Measurements from ENCODE around the gene PNPLA7. TPM values are rescaled to one million over a fixed set of nuclear protein-coding genes. Genes with fewer than 3 reads are reported as not detected.
A peak's percentile ranks its signal among the peaks of the same experiment; 100 is the strongest.

The PNPLA7 gene
- total and polyA plus RNA-seq, 2 of the 8 experiments (the other 6 are each of a cell fraction or from before 2014, with no cell fraction given): 0.35 to 0.47 TPM

DNA sequence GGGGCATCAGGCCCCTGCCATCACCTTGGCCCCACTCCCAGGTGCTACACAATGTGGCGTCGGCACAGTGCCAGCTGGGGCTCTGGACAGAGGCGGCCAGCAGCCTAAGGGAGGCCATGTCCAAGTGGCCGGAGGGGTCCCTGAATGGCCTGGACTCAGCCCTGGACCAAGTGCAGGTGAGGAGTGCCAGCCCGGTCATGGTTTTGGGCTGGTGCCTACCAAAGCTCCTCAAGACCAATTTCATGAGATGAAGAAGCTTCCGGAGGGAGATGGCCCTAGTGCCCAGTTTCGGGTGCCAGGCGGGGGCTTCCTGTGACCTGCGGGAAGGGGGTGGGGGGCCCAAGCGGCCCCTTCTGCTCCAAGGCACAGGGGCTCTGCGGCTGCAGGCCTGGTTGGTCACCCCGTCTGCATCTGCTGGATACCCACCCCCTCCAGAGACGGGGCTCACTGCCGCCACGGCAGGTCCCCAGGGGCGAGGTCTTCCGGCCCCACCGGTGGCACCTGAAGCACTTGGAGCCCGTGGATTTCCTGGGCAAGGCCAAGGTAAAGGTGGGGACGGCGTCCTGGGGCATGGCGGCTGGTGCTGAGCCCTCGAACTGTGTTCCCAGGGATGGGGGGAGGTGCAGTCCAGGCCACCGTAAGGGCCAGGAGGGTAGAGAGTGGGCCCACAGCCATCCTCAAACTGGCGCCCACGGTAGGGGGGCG lies 121.2 kb downstream of the PNPLA7 start:
- no peak overlapping the region for H3K14ac ChIP-seq (ENCODE audit: insufficient read length)
- no peak overlapping the region for H2BK120ac ChIP-seq (replicated peaks; ENCODE audit: low read depth, low read length)
- no peak overlapping the region for H3K23ac ChIP-seq (ENCODE audit: insufficient read length)
- no peak overlapping the region for H3K18ac ChIP-seq (ENCODE audit: extremely low read depth, low read length)
- H3K23me2 ChIP-seq (ENCODE audit: low read depth, low read length): peaks cover under 1% of the 10 kb centered on the region; the same call in 1 of the 2 replicates
- FAIRE-seq (no peak), DNase-seq (ENCODE audit: low read depth in 1 of 2, low spot score in 2 of 2) (no peak)
- TF ChIP-seq EP300 (IDR thresholded peaks at IDR 0.05; ENCODE audit: borderline replicate concordance in 1 of 2, low read depth in 2 of 2, low read length in 2 of 2) (no peak), YY1 (IDR thresholded peaks at IDR 0.05; ENCODE audit: low read depth, low read length) (no peak), BACH1 (IDR thresholded peaks at IDR 0.05; ENCODE audit: low read length) (no peak), RBBP5 (IDR thresholded peaks at IDR 0.05; ENCODE audit: borderline replicate concordance, low read depth, low read length) (no peak), EZH2 (IDR thresholded peaks at IDR 0.05; ENCODE audit: low read depth, low read length, severe bottlenecking) (no peak), CHD1 (IDR thresholded peaks at IDR 0.05; ENCODE audit: low read depth, low read length) (no peak), KDM5A (IDR thresholded peaks at IDR 0.05; ENCODE audit: low read length) (no peak), CBX5 (IDR thresholded peaks at IDR 0.05; ENCODE audit: low read depth, low read length) (no peak)
- TF ChIP-seq, protein P1, sequence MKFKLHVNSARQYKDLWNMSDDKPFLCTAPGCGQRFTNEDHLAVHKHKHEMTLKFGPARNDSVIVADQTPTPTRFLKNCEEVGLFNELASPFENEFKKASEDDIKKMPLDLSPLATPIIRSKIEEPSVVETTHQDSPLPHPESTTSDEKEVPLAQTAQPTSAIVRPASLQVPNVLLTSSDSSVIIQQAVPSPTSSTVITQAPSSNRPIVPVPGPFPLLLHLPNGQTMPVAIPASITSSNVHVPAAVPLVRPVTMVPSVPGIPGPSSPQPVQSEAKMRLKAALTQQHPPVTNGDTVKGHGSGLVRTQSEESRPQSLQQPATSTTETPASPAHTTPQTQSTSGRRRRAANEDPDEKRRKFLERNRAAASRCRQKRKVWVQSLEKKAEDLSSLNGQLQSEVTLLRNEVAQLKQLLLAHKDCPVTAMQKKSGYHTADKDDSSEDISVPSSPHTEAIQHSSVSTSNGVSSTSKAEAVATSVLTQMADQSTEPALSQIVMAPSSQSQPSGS (IDR thresholded peaks at IDR 0.05; ENCODE audit: low read length): no peak
- TF ChIP-seq, protein P2, sequence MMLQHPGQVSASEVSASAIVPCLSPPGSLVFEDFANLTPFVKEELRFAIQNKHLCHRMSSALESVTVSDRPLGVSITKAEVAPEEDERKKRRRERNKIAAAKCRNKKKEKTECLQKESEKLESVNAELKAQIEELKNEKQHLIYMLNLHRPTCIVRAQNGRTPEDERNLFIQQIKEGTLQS (IDR thresholded peaks at IDR 0.05; ENCODE audit: insufficient read depth, low read depth, low read length): no peak
- ChIA-PET CTCF (ENCODE audit: partially characterized antibody) (interaction anchor here (0.6 kb wide), 1 partner anchor 136 kb away, joined by 3 read pairs; no protein-coding TSS in a partner anchor), POLR2A (ENCODE audit: partially characterized antibody) (interaction anchor here (2.5 kb wide), 1 partner anchor 188 kb away, joined by 6 read pairs; the partner anchor contains the start of gene TUBB4B)
- WGBS, 2 experiments (ENCODE audit: extremely low coverage in 1 of 2, insufficient coverage in 1 of 2, insufficient read length in 1 of 2, insufficient replicate concordance in 2 of 2, low coverage in 1 of 2, low lambda C conversion rate in 2 of 2, missing lambda C conversion rate in 1 of 2): 93% methylated on average over 24 of the region's 27 CpGs; no CpG with 5 or more reads in 1 of the 2 experiments
- H2AK5ac ChIP-seq (ENCODE audit: low read depth, low read length): no peak overlapping the region
- H2BK20ac ChIP-seq (ENCODE audit: low read length): no peak overlapping the region
- H4K8ac ChIP-seq (ENCODE audit: extremely low read depth, insufficient read depth, low read length): peak overlapping the region; percentile 92
- H2AFZ ChIP-seq (ENCODE audit: low read length): no peak overlapping the region
- no peaks in the 10 kb centered on the region for H3K36me3 ChIP-seq (ENCODE audit: control insufficient read depth in 2 of 4, insufficient read depth in 4 of 4, low read length in 3 of 4)
- H3K79me2 ChIP-seq (ENCODE audit: control insufficient read depth in 1 of 2, insufficient read depth in 2 of 2, low read length in 2 of 2): no peaks in the 10 kb centered on the region
- no peak overlapping the region for H2BK5ac ChIP-seq (ENCODE audit: low read depth, low read length)
- no peaks in the 10 kb centered on the region for H3K9me3 ChIP-seq (ENCODE audit: insufficient read depth in 2 of 2, low read depth in 1 of 2, low read length in 1 of 2)
- H3K9ac ChIP-seq (replicated peaks in 1 of 4; ENCODE audit: extremely low read depth in 1 of 4, low read depth in 3 of 4, low read length in 3 of 4): no peak overlapping the region
- no peak overlapping the region for H2BK15ac ChIP-seq (ENCODE audit: low read length)
- H3K79me1 ChIP-seq (ENCODE audit: low read depth, low read length): no peaks in the 10 kb centered on the region
- H3K4me1 ChIP-seq (replicated peaks in 1 of 4; ENCODE audit: control insufficient read depth in 3 of 4, insufficient read depth in 4 of 4, low read length in 3 of 4): peaks cover 0 to 3% (median under 1%) of the 10 kb centered on the region in 4 experiments; a peak in 2 of 7 replicates
- no peak overlapping the region for H3K4me2 ChIP-seq (ENCODE audit: insufficient read depth in 1 of 2, low read depth in 2 of 2, low read length in 2 of 2)
- peaks cover 0 to 1% of the 10 kb centered on the region in 2 experiments for H4K20me1 ChIP-seq (replicated peaks in 1 of 2; ENCODE audit: control insufficient read depth in 1 of 2, insufficient read depth in 2 of 2, low read length in 2 of 2)
- H3K27me3 ChIP-seq (replicated peaks in 1 of 4; ENCODE audit: control insufficient read depth in 3 of 4, extremely low read depth in 1 of 4, insufficient read depth in 3 of 4, low read length in 3 of 4): peaks cover 0 to 6% (median 1%) of the 10 kb centered on the region in 4 experiments; a peak in 4 of 7 replicates
- no peak overlapping the region for H3K56ac ChIP-seq (replicated peaks; ENCODE audit: insufficient read length, low read depth, low read length)
- H4K91ac ChIP-seq (replicated peaks; ENCODE audit: insufficient read length, low read length): no peak overlapping the region
- no peak overlapping the region for H3K27ac ChIP-seq (ENCODE audit: low read depth, low read length)
- no peak overlapping the region for H2BK12ac ChIP-seq (ENCODE audit: low read depth, low read length)
- H4K5ac ChIP-seq (ENCODE audit: insufficient read length, low read depth, low read length): no peak overlapping the region
- no peak overlapping the region for H3K4ac ChIP-seq (replicated peaks; ENCODE audit: insufficient read length, low read depth, low read length)
- H3K4me3 ChIP-seq (ENCODE audit: extremely low read depth in 1 of 4, insufficient read depth in 2 of 4, low read depth in 3 of 4, low read length in 4 of 4): no peak overlapping the region

All from H1 (cell line).